Right lobe of liver (tissue), 6 donors: ENCODE measurements around the gene HNRNPUL2. TPM values are rescaled to one million over a fixed set of nuclear protein-coding genes. Genes with fewer than 3 reads are reported as not detected.

Experiments
- ATAC-seq, 4 donors: fragments of 200-7000 bp; cut with Tn5 transposase; one replicate each; pipeline ENCODE4 v1.9.1; 2020; ENCODE audit warnings: mild to moderate bottlenecking in 4 of 4, moderate library complexity in 4 of 4
- DNase-seq, 3 donors: peaks; one replicate each; pipeline ENCODE4 v3.0.0-alpha.2; 2020
- H3K27ac ChIP-seq, 3 donors: fragments of 200-600 bp; one replicate each; pipeline ENCODE4 v1.8.0; 2022
- H3K27me3 ChIP-seq, 2 donors: fragments of 200-600 bp; one replicate each; pipeline ENCODE4 v1.8.0; 2022
- H3K36me3 ChIP-seq, 4 donors: fragments of 200-600 bp; sonication (generic) in 1 of 4; one replicate each; pipeline versions ENCODE4 v1.5.1 to v1.8.0; 2017 to 2022; ENCODE audit warnings: control low read depth in 1 of 4
- H3K4me1 ChIP-seq, 4 donors: fragments of 200-600 bp; sonication (generic) in 1 of 4; one replicate each; pipeline versions ENCODE4 v1.5.1 to v1.8.0; 2017 to 2022; ENCODE audit warnings: control low read depth in 1 of 4
- H3K4me3 ChIP-seq, 3 donors: fragments of 200-600 bp; one replicate each; pipeline ENCODE4 v1.8.0; 2022
- H3K9me3 ChIP-seq, 4 donors: fragments of 200-600 bp; sonication (generic) in 1 of 4; one replicate each; pipeline versions ENCODE4 v1.5.1 to v1.8.0; 2017 to 2022; ENCODE audit warnings: control low read depth in 1 of 4
- CTCF ChIP-seq, 4 donors: fragments of 200-600 bp in 3 of 4; fragments of 450-650 bp in 1 of 4; IDR thresholded peaks; one replicate each; pipeline versions ENCODE4 v1.5.1 to v1.8.0; 2016 to 2022; ENCODE audit warnings: antibody characterized with exemption in 4 of 4, mild to moderate bottlenecking in 2 of 4
- POLR2A ChIP-seq: fragments of 450-650 bp; IDR thresholded peaks from one replicate; pipeline ENCODE4 v1.6.1; 2017; ENCODE audit warnings: antibody characterized with exemption, mild to moderate bottlenecking
- WGBS: methylation state at CpG from one replicate; pipeline ENCODE4 v1.1.6; 2018; ENCODE audit warnings: low coverage, low lambda C conversion rate; ENCODE audit not compliant: insufficient coverage; ENCODE audit errors: missing lambda C conversion rate; 5-methylcytosine and 5-hydroxymethylcytosine counted together
- intact Hi-C, 2 donors: fragments of 100-400 bp; cut with DNase I; formaldehyde crosslinking; loops; one replicate each; pipeline versions ENCODE4 v1.11.2 to v1.14.1; 2022
- total RNA-seq, 6 experiments: library from RNA; depleted of rRNA in 2 of 6; stranded (reverse); fragments of >200 nt in 2 of 6; fragmentation: NEBNext Ultra II Directional in 3 of 6; extraction: Animal tissue kit (Norgen Biotek cat#: 25700) in 3 of 6; gene quantifications; one replicate each; pipeline versions ENCODE4 v1.1.0 to v1.2.4, GENCODE V29; 2016 to 2023
- donor health status: DM: no; HTN: yes; CAD: no.
- donor health status: DM: no; HTN: no; CAD: no.
- donor health status: DM: no; HTN: no; CAD: no.
- donor health status: DM: no; HTN: yes; CAD: no.
- donor health status: DM: no; HTN: yes; CAD: no.

HNRNPUL2 gene
- total RNA-seq, 6 experiments from 2014 or later: 7.9 to 17.1 (median 13.3) TPM

GRCh38 chr11:62724171-62724570 lies 3.1 kb downstream of the HNRNPUL2 start:
- intact Hi-C loops: no loop called here
- H3K4me3 ChIP-seq: peak overlapping the region in 1 of 3 donors; percentile 84
- H3K36me3 ChIP-seq: peaks cover 12 to 50% (median 40%) of the 10 kb centered on the region in 4 donors
- ATAC-seq (no peak), DNase-seq (no peak)
- TF ChIP-seq CTCF (IDR thresholded peaks at IDR 0.05) (no peak), POLR2A (no peak)
- H3K9me3 ChIP-seq: no peaks in the 10 kb centered on the region
- H3K27ac ChIP-seq: no peak overlapping the region
- no peaks in the 10 kb centered on the region for H3K27me3 ChIP-seq
- H3K4me1 ChIP-seq: peaks cover 0 to 14% (median 5%) of the 10 kb centered on the region in 4 donors
- 65% methylated on average over 8 of the region's 8 CpGs for WGBS

GRCh38 chr11:62721994-62722393 lies 5.3 kb downstream of the HNRNPUL2 start:
- WGBS: 76% methylated on average over 6 of the region's 7 CpGs
- Histone ChIP-seq H3K27ac (no peak overlapping the region), H3K4me1 (peaks cover 0 to 14% (median 5%) of the 10 kb centered on the region in 4 donors), H3K27me3 (no peaks in the 10 kb centered on the region), H3K9me3 (no peaks in the 10 kb centered on the region), H3K4me3 (no peak overlapping the region), H3K36me3 (peaks cover 12 to 72% (median 56%) of the 10 kb centered on the region in 4 donors)
- TF ChIP-seq POLR2A (no peak), CTCF (IDR thresholded peaks at IDR 0.05) (no peak)
- no peak for ATAC-seq
- no peak for DNase-seq
- intact Hi-C loops: no loop called here

- Histone ChIP-seq H3K4me3 (no peak overlapping the region), H3K9me3 (no peaks in the 10 kb centered on the region), H3K4me1 (peaks cover 0 to 13% (median 3%) of the 10 kb centered on the region in 4 donors), H3K27ac (no peak overlapping the region), H3K36me3 (peaks cover 12 to 97% (median 72%) of the 10 kb centered on the region in 4 donors), H3K27me3 (no peaks in the 10 kb centered on the region)
- 68% methylated on average over 2 of the region's 2 CpGs for WGBS
- no peak for DNase-seq
- TF ChIP-seq CTCF (IDR thresholded peaks at IDR 0.05): no peak
- no peak for TF ChIP-seq POLR2A
- intact Hi-C loops: no loop called here
- no peak for ATAC-seq
Observed at GRCh38 chr11:62719302-62719978, 7.8 kb downstream of the HNRNPUL2 start.

GRCh38 chr11:62716816-62717215 lies 10.4 kb downstream of the HNRNPUL2 start:
- DNase-seq (no peak), ATAC-seq (no peak)
- Histone ChIP-seq H3K4me1 (peaks cover 0 to 34% (median 14%) of the 10 kb centered on the region in 4 donors), H3K27me3 (no peaks in the 10 kb centered on the region), H3K9me3 (no peaks in the 10 kb centered on the region), H3K4me3 (no peak overlapping the region), H3K36me3 (peaks cover 0 to 83% (median 56%) of the 10 kb centered on the region in 4 donors), H3K27ac (no peak overlapping the region)
- WGBS: 87% methylated on average over 9 of the region's 11 CpGs
- no peak for TF ChIP-seq POLR2A
- TF ChIP-seq CTCF (IDR thresholded peaks at IDR 0.05): no peak
- intact Hi-C loops: no loop called here
